Activated CD4-positive, alpha-beta T cell treated with anti-CD3 and anti-CD28 coated beads, Interleukin-2, amount 50 U/mL, for 1 hour (primary cell): ENCODE results near the gene NOP56.
"Not testable (repeated sequence)": the region's sequence is repeated elsewhere in the genome, so short reads cannot be mapped to it uniquely, and the experiment has no call there.

Experiments
- DNase-seq: peaks from one replicate; pipeline ENCODE4 v3.0.0-alpha.2; 2020

The NOP56 gene

GRCh38 chr20:2688041-2688591 is 35.7 kb downstream of the NOP56 start:
- peak; percentile 78 for DNase-seq

- DNase-seq: no peak
These were observed 37.8 kb downstream of the NOP56 start for GRCh38 chr20:2690213-2690612.

- no peak for DNase-seq
These were observed 38.3 kb downstream of the NOP56 start for GRCh38 chr20:2690718-2691117.

- DNase-seq: no peak
These were observed 38.7 kb downstream of the NOP56 start for GRCh38 chr20:2691127-2691526.

- no peak for DNase-seq
These were observed 39.2 kb downstream of the NOP56 start for GRCh38 chr20:2691663-2692035.

GRCh38 chr20:2692036-2692885 is 39.8 kb downstream of the NOP56 start, which contains the start of gene EBF4:
Gene EBF4, plus strand, starts transcription at chr20:2692780. Its CDS starts 866 bp downstream, at chr20:2693646.
- no peak for DNase-seq

GRCh38 chr20:2692886-2693285 is 40.5 kb downstream of the NOP56 start:
- DNase-seq: peak; percentile 20

- DNase-seq: peak; percentile 44
These were observed 41.0 kb downstream of the NOP56 start for GRCh38 chr20:2693286-2694007.

- DNase-seq: no peak
These were observed 41.6 kb downstream of the NOP56 start for GRCh38 chr20:2694008-2694471.

- DNase-seq: no peak
These were observed 42.1 kb downstream of the NOP56 start for GRCh38 chr20:2694519-2694918.

- no peak for DNase-seq
These were observed 43.0 kb downstream of the NOP56 start for GRCh38 chr20:2695206-2695983.

- DNase-seq: not testable (repeated sequence)
These were observed 43.6 kb downstream of the NOP56 start for GRCh38 chr20:2695984-2696525.

GRCh38 chr20:2696646-2697045 is 44.2 kb downstream of the NOP56 start:
- DNase-seq: no peak

GRCh38 chr20:2697768-2698167 is 45.3 kb downstream of the NOP56 start:
- DNase-seq: no peak

GRCh38 chr20:2698186-2698817 is 45.9 kb downstream of the NOP56 start:
- DNase-seq: no peak

- no peak for DNase-seq
These were observed 46.5 kb downstream of the NOP56 start for GRCh38 chr20:2698912-2699311.

GRCh38 chr20:2699775-2700413 is 47.5 kb downstream of the NOP56 start:
- DNase-seq: no peak

- no peak for DNase-seq
These were observed 48.6 kb downstream of the NOP56 start for GRCh38 chr20:2700913-2701620.

GRCh38 chr20:2701671-2702081 is 49.2 kb downstream of the NOP56 start:
- DNase-seq: no peak

GRCh38 chr20:2703716-2704475 is 51.5 kb downstream of the NOP56 start:
- no peak for DNase-seq
